GM18907 (cell line): ENCODE data around the gene P2RY12.

ENCODE experiments used
- ATAC-seq: cut with Tn5 transposase; IDR thresholded peaks from one replicate; pipeline ENCODE4 v1.9.1; 2021; ENCODE audit warnings: mild to moderate bottlenecking, moderate library complexity; ENCODE audit not compliant: unreplicated experiment

The P2RY12 gene

DNA sequence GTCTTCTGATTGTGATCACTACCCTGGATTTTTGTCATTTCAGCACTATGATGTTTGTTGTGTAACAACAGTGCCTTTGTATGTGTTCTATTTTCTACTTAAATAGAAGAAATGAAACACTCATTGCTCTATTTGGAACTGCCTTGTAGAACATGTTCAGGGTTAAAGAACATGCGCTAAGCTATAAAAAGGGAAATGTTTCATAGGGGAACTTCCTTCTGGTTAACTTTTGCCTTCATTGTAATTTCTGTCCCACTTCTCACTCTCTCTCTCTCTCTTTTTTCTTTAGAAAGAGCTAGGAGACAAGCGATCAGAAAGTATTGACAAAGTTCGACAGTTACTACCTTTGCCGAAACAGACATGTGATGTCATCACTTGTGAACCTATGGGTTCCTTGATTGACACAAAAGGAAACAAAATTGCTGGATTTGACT lies at the start of gene P2RY12:
Gene P2RY12, minus strand, starts transcription at position 13 of the 434 bp plus-strand sequence. CDS start 45,908 bp downstream, outside the sequence.
- peak; percentile 39 for ATAC-seq

DNA sequence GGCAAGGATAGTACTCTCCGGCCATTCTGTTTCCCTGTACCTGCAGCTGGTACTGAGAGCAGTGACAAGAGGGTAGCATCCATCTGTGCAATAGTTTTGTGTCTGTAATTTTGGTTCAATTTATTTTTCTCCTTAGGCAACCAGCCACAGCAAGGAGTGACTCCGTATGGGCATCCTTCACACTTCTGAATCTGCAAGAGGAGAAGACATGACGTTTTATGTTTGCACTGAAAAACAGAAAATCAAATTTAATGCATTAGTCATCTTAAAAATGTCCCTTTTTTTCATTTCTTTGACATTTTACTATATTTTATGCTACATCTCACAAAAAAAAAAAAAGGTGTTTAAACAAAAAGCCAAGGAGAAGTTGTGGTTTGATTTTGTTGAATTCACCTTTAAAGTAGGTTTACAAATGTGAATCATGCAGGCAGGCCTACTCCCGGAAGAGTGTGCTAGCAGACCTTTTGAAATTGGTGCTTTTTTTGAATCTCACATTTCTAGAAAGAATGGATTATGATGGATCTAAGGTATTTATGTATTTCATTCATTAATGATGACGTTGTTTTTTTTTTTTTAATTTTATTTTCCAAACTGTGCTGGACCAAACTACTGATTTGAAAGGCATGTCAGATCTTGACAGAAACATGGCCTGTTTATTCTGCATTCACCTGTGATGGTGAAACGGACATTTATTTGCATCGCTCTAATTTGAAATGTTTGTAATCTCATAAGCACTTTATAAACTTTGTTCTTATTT lies 48.2 kb upstream of the P2RY12 start:
- ATAC-seq: no peak

DNA sequence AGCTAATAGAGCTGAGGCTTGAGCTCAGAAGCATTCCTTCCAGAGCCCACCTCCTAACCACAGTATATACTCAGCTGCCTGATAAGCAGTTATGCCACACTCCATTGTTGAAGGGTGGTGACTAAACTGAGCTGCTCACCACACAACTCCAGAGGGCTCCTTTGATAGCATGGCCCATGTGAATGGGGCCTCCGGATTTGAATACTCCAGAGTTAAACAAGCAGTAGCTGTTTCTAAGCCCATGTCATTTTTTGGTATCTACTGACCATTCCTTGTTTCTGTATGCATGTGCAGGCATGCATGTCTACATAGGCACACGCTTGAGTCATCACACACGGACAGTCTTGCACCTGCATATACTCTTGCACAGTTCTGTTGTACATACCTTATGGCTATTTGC lies 47.4 kb upstream of the P2RY12 start:
- ATAC-seq: no peak

DNA sequence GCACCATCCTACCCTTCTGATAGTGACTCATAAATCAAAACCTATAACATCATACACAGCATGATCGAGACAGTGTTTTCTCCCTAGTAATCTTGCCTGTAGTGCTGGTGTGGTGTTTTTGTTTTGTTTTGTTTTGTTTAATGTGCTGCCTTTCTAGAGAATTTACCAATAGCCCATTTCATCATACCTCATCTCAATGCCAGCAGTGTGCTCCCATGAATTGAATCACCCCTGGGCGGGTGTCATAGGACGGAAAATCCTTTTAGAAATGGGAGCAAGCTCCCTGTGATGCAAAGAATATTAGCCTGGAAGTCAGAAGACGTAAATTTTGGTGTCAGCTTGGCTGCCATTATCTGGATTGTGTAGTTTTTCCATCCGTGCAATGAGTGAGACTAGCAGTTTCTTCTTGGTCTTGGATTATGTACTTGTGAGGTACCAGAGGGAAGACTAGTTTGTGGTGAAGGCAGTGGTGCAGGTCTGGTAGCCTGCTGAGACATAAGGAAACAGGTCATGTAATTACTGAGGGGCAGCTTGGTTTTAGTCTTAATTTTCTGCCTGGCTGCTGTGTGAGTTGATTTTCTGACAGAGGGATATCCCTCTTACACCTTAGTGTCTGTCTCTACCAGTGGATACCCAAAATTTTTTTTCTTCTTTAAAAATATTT lies 46.4 kb upstream of the P2RY12 start:
- ATAC-seq: no peak

DNA sequence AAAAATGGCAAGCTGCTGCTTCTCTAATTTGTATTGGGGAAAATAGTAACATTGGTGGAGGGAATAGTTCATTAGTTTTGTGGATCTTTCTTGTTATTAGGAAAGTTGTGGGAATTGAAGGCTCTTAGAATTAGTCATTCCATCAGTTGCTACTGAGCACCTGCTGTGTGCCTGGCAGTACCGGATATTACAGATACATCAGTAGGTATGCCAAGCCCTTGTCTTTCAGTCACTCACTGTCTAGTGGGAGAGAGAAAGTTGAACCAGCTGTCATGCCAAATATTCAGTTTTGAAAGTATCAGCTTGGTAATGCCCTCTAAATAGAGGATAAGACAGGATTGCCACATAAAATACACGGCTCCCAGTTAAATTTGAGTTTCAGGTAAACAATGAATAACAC lies 43.8 kb upstream of the P2RY12 start:
- ATAC-seq: no peak

DNA sequence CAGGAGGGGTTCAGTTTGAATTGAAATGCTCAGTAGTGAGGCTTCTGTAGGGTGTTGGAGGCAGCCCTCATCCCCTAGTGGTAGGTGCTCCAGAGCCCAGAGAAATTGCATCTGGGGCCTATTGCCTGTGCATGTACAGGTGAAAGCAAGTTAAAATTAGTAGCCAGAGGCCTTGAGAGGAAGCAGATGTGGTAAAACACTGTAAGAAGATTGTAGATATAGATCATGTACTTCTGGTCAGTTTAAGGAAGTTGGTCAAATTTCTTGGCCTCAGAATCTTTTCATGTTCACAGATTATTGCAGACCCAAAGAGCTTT lies 41.7 kb upstream of the P2RY12 start:
- ATAC-seq: peak; percentile 85

DNA sequence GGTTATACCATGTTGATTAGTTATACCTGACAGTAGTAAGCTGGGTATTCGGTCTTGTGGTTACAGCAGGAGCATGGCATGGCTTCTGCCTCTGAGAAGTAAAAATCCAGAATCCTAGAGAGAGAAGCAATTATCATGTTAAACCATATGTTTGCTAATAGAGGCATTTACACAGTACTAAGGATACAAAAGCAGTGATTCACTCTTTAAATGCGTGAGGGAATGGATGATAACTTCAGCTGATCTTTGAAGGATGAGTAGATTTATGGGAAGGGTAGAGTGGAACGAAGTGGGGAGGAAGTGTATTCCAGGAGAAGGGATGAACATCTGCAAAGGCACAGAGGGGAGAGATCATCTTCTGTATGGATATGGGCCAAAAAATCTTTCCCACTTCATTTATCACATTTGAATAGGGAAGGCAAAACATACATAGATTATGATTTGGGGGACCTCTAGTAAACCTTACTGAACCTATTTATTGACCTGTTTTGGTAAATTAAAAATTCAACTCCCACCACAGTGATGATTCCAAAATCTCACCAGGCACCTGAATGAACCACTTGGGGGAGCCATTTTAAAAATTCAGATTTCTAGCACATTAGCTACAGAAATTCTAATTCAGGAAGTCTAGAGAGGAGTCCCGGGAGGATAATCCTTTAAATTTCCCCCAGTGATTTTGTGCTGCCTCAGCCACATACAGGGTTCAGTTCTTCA lies 41.2 kb upstream of the P2RY12 start:
- ATAC-seq: peak; percentile 22

DNA sequence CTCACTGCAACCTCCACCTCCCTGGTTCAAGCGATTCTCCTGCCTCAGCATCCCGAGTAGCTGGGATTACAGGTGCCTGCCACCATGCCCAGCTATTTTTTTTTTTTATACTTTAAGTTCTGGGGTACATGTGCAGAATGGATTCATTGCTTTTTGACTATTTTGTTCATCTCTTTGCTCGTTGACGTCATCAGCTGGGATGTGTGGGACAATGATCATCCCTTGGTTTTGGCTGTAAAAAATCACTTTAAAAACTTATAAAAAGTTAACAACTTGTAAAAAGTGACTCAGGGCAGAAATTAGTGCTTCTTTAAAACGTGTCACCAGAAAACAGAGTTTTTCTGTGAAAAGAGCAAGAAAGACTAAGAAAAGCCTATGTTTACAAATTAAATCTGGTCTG lies 38.5 kb upstream of the P2RY12 start:
- no peak for ATAC-seq

DNA sequence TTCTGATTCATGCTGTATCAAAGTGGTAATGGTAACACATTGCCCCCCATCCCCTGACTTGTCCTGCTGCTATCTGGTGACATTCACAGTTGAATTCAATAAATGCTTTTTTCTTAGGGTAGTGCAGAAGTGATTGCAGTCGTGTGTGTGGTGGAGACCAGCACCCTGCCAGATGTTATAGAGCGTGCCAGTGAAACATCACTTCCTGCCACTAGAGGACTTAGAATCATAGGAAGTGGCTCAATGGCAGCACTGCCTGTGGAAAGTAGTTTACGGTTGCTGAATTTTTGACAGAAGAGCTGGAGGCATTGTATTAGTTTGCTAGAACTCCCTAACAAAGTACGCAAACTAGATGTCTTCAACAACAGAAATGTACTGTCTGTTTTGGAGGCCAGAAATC lies 37.4 kb upstream of the P2RY12 start:
- peak; percentile 69 for ATAC-seq

DNA sequence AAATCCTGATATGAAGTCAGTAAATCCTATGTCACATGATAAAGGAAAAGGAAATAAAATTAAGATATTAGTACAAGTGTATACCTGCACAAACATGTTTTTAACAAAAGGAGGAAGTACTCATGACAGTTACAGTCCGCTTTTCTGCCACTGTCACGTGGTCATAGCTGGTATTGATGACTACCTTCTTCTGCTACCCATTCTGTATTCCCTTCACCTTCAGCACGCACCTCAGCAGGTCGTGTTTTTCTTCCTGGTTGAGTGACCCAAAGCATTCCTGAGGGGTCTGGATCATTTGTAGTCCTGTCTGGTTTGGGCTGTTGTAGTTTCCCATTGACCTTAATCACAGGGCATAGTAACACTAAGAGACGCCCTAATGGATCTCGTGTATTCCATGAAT lies 35.3 kb upstream of the P2RY12 start:
- no peak for ATAC-seq

DNA sequence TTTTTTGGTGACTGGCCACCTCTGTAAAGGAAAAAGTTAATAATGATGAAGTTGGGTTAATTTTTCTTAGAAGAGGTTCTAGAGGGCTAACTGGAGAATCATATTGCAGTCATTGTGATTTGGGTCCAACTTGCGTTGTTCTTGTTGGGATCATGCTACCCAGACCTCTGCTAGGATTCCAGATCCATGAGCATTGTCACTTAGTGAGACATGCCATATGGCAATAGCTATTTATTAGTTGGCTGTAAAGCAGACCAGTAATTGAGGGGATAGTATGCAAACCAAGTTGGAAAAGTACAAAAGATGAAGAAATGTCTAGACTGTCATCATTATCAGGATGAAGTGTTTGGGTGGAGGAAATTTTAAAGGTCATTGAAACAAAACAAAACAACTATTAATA lies 30.7 kb upstream of the P2RY12 start:
- ATAC-seq: no peak

DNA sequence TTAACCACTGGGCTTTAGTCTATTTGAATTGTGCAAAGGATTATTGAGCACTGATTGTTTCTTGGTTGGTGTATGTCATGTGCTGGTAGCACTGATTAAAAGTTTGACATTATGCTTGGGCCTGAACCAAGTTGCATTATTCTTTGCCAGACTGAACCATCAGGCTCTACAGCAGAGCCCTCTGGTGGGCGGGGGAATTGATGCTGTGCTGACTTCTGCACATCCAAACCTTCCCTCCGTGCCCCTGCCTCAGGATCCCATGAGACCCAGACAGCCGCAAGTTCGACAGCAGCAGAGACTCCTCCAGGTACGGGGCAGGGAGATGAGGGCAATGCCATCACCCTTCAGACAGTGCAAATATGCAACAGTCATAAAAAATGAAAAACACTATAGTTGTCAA lies 28.4 kb upstream of the P2RY12 start:
- no peak for ATAC-seq

DNA sequence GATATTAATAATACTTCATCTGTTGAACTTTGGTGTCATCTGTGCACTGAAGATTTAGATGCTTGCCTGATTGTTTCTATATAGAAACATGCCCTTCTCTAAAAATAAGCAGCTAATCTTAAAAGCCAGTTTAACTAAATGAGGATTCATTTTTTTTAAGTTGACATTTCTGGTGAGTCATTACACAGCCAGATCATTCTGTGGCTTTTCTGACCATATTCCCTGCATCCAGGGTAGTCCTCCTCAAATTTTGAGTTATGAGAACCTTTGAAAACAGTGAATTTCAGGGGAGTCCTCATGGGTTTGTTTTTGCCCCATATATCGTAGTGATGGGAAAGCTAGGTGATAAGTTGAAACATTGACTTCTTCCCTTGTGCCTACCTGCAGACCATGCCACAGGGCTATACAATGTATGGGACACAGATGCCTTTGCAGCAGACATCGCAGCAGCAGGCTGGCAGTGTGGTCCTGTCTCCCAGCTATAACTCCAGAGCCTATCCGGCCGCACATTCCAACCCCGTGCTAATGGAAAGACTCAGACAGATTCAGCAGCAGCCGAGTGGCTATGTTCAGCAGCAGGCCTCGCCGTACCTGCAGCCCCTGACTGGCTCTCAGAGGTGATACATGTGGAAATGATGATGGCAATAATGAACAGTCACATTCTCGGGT lies 26.5 kb upstream of the P2RY12 start:
- no peak for ATAC-seq

DNA sequence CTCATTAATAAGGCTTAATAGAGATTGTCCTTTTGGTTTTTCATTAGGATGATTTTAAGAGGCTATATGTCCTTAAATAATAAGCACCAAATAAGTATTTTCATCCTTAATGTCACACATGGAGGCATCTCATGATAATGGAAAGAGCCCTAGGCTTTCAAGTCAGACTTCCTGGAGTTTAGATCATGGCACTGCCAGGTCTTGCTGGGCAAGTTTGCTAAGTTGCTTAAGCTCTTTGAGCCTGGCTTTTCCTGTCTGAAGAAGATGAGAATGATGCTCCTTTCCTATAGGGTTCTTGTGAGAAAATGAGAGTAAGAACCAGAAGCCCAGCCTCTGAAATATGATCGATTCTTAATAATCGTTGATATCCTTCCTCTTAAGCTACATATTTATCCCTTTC lies 23.4 kb upstream of the P2RY12 start:
- no peak for ATAC-seq

DNA sequence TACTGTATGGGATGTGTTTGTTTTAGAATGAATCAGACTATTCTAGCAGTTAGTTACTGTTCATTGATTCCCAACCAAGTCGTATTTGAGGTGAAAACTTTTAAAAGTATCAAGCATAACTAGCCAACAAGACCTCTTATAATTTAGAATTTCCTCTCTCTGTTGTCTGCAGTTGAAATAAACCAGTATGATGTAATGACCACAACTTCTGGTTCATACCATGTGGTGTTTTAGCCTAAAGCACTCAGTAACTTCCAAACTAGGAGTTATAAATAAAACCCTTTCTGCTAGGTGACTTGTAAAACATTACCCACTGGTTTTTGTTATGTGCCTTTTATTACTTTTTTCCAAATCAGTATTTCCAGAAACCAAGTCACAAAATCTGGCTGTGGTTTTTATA lies 19.8 kb upstream of the P2RY12 start:
- ATAC-seq: peak; percentile 82

DNA sequence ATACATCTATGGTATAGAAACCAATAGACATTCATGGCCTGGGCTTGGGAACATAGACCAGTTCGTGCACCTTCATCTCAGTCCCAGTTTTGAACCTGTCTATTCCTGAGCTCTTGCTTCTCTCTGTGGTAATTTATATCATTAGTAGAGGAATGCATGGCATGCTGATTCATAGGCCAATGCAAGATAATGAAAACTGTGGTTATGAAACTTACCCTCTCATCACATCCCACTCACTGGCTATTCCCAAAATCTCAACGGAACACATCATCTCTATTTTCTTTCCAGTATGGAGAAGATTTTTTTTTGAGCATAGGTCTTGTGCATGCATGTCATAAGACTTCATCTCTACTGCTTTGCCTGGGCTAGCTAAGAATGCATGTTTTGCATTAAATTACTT lies 18.7 kb upstream of the P2RY12 start:
- no peak for ATAC-seq

DNA sequence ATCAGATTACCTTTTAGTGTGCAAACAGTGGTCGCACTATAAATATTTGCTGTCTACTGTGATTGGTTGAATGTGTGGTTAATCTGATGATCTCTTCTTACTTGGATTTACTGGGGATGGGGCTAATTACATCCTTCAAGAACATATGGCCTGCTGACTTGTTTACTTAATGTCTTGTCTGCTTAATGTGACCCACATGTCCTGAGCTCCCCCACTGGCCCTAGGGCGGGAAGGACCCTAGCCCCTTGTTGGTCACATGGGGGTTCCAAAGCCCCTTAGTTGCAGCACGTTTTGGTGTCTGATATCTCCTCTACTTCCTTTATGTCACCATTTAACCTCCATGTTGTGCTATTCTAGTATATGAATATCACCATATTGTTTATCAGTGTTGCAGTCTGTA lies 17.8 kb upstream of the P2RY12 start:
- ATAC-seq: no peak

DNA sequence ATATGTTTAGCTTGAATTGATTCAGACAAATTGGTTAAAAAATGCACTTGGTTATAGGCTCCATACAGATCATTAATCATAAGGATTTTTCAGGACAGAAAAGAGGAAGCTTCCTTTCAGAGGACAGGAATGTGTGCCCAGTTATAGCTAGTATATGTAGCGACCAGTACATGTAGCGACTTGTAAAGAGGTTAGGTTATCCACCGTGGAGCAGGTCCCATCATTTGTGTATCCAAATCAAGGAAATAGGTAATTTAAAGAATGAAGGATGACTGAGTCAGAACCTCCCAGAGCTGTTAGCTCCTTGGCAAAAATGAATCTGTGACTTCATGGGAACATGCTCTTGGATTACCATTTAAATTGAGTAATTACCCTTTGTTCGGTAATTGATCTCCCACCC lies 15.8 kb upstream of the P2RY12 start:
- ATAC-seq: no peak

DNA sequence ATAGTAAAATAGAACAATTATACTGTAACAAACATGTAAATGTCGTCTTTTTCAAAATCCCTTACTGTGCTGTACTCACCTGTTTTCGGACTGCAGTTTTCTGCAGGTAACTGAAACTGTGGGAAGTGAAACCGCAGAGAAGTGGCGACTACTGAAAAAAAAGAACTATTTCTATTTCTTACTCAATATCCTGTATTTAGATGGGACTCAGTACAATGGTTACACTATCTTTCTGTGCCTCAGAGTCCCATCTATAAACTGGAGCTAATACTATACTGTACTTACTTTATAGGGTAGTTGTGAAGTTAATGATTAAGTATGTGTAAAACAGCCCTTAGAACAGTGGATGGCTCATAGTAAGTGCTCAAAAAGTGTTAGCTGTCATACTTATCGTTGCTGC lies 14.3 kb upstream of the P2RY12 start:
- peak; percentile 51 for ATAC-seq

DNA sequence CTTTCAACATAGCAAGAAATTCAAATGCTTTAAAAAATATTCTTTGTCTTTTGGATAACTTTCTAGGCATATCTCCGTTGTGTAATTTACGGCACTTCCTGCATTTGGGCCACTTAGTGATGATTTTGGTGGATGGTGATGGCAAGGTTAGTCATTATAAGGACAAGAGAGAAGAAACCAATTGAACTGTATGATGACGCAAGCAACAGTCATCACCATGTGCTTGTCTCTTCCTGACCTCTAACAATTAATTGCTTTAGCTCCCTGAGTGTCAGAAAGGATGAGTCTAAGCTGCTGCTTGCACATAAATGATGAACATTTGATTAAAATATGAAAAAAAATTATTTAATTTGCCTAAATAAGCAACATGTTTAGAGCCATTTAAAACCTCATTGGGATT lies 11.3 kb upstream of the P2RY12 start:
- ATAC-seq: no peak

DNA sequence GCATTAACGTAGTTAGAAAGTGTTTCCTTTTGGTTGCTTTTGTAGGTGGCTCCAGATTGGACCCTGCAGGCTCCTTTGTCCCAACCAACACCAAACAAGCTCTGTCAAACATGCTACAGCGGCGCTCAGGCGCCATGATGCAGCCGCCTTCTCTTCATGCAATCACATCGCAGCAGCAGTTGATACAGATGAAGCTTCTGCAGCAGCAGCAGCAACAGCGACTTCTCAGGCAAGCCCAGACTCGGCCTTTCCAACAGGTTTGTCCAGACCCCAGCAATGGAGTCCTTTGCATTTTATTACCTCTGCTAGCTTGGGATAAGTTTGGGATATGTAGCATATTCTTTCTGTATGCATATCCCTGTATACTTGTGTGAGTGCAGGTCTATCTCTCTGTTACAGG lies 10.1 kb upstream of the P2RY12 start:
- ATAC-seq: no peak

DNA sequence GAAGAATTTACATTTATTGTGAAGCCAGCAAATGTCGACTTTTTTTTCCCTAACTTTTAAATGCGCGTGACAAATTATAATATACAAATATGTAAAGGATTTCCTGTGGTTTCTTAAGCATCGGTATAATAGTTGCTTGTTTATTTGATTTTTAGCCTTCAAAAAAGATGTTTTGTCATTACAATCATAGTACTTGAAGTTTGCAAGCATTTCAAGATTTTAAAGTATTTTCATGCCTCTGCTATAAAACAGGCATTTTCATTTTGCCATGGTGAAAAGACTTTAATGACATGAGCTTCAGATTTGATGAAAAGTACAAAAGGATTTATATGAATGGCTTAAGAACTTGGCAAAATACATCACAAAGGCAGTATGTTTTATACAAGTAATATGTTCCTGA lies 9.4 kb upstream of the P2RY12 start:
- ATAC-seq: no peak
